NCI-H146 treated with DMSO at 0.1 percent for 48 hours (cell line): ENCODE data around the gene GRID2.

ENCODE experiments used
- DNase-seq: peaks from one replicate; lab custom pipeline; 2025; ENCODE audit not compliant: unreplicated experiment; lab: John Stamatoyannopoulos, UW

Gene GRID2

GRCh38 chr4:93467484-93468155 lies 1163.9 kb downstream of the GRID2 start:
- DNase-seq = no peak

GRCh38 chr4:93469560-93469959 lies 1165.8 kb downstream of the GRID2 start:
- peak; percentile 43 for DNase-seq

DNA sequence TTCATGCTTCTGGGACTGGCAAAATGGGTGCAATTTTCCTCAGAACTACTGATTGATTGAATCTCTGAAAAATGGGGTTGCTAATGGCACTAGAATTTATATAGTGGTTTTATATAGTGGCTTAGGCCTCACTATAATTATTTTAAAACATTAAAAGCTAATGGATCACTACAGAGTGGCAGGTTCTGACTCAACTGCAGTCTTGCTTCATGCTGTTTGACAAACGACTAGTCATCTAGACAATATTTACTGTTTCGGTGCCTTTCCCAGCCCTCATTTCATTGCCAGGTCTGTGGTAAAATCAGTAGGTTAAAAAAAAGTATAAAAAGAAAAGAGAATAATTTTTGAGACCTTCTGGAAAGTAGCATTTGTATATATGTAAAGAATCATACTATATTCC lies 1172.0 kb downstream of the GRID2 start:
- no peak for DNase-seq

GRCh38 chr4:93478805-93479204 lies 1175.0 kb downstream of the GRID2 start:
- no peak for DNase-seq

GRCh38 chr4:93480452-93480851 lies 1176.7 kb downstream of the GRID2 start:
- no peak for DNase-seq

DNA sequence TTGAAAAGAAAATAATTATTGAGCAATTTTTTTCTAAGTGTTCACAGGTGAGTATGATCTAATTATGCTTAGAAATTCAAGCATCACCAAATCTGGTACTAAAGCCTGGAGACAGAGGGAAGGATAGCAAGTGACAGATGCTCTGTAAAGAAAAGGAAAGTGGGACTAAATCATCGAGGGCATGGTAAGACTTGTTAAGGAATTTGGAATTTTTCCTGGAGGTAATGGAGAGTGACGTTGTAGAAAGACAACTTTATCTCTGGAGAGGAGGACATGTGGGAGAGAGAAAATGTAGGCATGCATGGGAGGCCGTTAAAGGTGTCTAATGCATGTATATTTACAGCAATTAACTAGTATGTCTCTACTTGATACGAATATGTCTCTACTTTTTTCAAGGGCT lies 1191.6 kb downstream of the GRID2 start:
- DNase-seq = no peak

- DNase-seq = no peak
These were observed 1197.5 kb downstream of the GRID2 start for GRCh38 chr4:93501244-93501643.

DNA sequence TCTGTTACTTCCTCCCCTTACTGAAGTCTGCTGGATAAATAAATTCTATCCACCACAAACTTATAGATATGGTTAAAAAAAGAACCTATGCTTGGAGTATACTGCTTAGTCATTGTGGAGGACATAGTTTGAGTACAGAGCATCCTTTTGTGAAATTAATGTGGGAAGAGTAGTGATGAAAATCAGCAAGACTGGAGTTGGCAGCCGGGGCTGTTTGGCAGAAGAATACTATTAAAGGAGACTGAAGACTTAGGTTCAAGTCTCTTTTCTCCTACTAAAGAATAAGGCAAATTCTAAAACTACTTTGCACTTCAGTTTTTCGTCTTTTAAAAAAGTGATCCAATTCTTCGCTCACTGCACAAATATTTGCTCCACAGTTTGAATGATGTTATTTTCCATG lies 1198.2 kb downstream of the GRID2 start:
- DNase-seq = no peak

DNA sequence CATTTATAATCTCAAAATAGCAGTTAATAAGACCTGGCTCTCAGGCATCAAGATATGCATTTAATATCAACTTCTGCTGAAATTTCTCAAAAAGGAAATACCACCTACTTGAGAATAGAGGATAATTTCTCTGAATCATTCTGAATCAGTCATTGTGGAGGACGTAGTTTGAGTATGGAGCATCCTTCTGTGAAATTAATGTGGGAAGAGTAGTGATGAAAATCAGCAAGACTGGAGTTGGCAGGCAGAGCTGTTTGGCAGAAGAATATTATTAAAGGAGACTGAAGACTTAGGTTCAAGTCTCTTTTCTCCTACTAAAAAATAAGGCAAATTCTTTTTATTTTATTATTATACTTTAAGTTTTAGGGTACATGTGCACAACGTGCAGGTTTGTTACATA lies 1199.2 kb downstream of the GRID2 start:
- DNase-seq = no peak

- DNase-seq = no peak
These were observed 1210.1 kb downstream of the GRID2 start for GRCh38 chr4:93513851-93514250.

DNA sequence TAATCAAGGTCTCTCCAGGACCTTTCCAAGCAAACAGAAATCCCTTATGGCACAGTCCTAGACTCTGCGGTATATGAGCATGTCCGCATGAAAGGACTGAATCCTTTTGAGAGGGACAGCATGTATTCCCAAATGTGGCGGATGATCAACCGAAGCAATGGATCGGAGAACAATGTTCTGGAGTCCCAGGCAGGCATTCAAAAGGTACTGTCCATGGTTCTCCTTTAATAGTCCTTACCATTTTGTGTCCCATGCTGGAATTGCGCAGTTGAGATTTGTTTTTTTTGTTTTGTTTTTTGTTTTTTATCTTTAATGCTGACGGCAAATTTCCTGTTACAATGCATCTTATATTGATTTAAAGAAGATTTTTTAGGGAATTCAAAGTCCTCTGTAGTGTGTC lies 1211.4 kb downstream of the GRID2 start:
- DNase-seq = no peak

GRCh38 chr4:93529692-93530372 lies 1226.1 kb downstream of the GRID2 start:
- DNase-seq = no peak

DNA sequence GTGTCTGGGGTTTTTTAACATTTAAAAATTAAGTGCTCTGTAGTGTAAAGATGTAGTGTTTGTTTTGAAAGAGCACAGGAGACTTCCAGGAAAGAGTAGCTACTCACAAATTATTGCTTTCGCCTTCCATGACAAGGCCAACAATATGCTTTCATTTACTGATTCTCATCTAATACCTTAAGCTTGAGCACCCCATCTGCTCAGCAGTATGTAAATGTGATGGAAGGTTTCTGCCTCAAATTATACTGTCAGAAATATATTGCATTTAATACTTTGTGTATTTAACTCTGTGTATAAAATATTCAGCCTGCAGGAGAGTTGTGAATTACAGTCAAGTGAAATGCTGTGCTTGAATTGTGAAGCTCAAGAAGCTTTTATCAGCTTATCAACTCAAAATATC lies 1228.5 kb downstream of the GRID2 start:
- DNase-seq = no peak

DNA sequence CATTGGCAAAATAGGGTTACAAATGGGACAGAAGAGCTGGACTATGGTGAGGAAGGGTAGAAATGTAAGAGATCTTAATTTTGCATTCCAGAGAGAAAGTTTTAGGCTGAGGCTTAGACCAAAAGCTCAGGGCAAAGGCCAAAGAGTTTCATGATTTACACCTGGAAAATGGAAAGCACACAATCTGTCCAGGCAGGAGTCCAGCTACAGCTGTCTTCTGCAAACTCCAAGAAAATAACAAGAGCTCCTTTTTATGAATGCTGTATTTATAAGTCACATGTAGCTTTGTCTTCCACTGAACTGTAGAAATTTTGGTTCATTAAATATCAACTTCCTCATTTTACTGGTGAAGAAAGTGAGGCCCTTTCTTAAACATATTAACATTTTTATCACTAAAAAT lies 1236.8 kb downstream of the GRID2 start:
- no peak for DNase-seq

DNA sequence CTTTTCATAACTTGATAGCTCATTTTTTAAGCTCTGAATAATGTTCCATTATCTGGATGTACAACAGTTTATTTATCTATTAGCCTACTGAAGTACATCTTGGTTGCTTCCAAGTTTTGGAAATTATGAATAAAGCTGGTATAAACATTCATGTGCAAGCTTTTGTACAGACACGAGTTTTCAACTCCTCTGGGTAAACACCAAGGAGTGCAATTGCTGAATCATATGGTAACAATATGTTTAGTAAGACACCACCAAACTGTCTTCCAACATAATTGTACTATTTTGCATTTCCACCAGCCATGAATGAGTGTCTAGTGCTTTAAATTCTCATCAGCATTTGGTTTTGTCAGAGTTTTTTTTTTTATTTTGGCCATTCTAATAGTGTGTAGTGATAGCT lies 1258.1 kb downstream of the GRID2 start:
- DNase-seq = no peak

DNA sequence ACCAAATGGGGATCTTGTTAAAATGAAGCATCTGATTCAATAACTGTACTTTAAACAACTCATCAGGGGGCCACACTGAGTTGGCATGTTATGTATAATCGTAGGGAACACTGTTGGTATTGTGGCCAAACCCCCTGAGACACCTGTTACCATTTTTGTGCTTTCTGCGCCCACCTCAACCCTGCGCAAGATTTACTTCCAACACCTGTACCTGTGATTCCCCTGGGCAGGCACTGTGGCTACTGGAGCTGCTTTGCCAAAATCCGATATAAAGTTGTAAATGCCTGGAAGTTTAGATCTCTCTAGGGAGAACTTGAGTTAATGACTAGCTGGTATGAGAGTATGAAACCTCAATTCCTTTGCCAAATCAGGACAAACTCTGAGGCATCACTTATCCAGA lies 1265.0 kb downstream of the GRID2 start:
- DNase-seq = no peak

DNA sequence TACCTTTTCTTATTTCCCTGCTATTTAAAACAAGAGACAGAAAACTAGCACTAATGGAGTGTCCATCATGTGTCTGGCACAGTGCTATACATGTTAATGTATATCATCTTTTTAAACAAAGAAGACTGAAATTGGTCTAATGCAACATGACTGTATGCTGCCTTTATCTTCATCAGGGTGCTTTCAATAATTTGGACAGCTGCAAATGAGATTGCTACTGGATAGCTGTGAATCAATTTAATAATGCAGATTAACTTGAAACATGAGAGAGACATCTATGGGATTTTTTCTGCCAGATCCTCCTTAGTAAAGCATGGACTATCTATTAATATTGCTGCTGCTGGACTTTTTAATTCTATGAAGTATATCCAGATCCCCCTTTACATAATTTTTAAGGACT lies 1269.5 kb downstream of the GRID2 start:
- no peak for DNase-seq

- no peak for DNase-seq
These were observed 1275.2 kb downstream of the GRID2 start for GRCh38 chr4:93578942-93579341.

DNA sequence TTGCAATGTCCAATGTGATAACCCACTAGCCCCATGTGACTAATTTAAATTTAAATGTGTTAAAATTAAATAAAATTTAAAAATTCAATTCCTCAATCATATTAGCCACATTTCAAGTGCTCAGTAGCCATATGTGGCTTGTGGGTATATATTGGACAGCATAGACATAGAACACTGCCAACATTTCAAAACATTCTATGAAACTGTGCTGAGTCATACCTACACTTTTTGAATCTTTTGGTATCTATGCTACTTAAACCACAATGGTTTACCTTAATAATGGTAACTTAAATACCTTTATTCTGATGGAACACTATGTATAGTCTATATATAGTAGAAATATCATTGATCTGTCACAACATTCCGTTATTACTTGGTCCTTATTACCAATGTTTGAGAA lies 1301.4 kb downstream of the GRID2 start:
- DNase-seq = no peak

DNA sequence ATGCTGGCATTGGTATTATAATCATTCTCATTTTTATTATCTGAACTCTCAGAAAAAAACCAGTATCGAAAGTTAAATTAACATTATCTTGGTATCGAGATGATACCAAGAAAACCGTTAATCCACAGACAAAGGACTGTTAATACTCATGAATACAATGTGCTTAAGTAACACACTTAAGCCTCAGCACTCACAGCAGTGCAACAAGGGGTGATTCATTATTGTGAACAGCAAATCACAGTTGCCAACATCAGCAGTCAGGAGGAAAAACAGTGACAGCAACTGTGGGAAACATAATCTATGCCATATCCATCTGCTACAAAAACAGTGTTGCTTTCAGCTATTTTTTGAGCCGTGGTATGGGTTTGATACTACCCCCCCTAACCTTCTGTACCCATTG lies 1313.8 kb downstream of the GRID2 start:
- no peak for DNase-seq

- no peak for DNase-seq
These were observed 1330.0 kb downstream of the GRID2 start for GRCh38 chr4:93633721-93634120.

- DNase-seq = no peak
These were observed 1332.2 kb downstream of the GRID2 start for GRCh38 chr4:93635943-93636342.

DNA sequence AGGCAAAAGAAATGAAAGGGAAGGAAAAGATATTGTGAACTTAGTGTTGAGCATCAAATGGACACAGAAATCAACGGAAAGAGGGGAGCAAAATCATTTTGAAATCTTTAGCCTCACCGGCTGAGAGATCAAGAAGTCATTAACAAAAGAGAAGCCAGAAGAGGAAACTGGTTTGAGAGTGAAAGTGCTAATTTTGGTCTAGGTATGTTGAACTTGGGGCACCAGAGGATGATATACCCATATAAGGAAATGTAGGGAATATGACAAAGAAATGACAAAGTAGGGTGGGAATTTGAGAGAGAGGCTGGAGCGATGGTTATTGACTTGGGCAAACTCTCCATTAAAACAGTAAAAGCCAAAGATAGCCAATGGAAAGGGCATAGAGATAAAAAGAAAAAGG lies 1341.4 kb downstream of the GRID2 start:
- DNase-seq = no peak
